Kidney (tissue), 14 donors: ENCODE results near the gene LCN10. TPM values are rescaled to one million over a fixed set of nuclear protein-coding genes. Genes with fewer than 3 reads are reported as not detected.

Experiments used
- DNase-seq, 5 donors: peaks; one replicate each; pipeline ENCODE4 v3.0.0-alpha.2; 2013 to 2020
- FAIRE-seq: peaks from 2 replicates; lab custom pipeline; 2012; peaks lifted over from hg19 to GRCh38; lab: Jason Lieb, UNC
- H3K27ac ChIP-seq, 2 donors: one replicate each; pipeline ENCODE4 v1.7.0; 2013; ENCODE audit warnings: low read depth in 2 of 2, low read length in 2 of 2, inconsistent platforms in 1 of 2
- H3K27me3 ChIP-seq: one replicate; pipeline ENCODE4 v1.7.1; 2013; ENCODE audit warnings: low read length, inconsistent platforms; ENCODE audit not compliant: control insufficient read depth, insufficient read depth
- H3K36me3 ChIP-seq, 3 donors: one replicate each; pipeline versions ENCODE4 v1.7.0 to v1.7.1; 2013; ENCODE audit warnings: low read length in 3 of 3, control low read depth in 1 of 3, inconsistent platforms in 1 of 3; ENCODE audit not compliant: insufficient read depth in 3 of 3, control insufficient read depth in 2 of 3
- H3K4me1 ChIP-seq, 3 donors: one replicate each; pipeline versions ENCODE4 v1.7.0 to v1.7.1; 2013; ENCODE audit warnings: low read length in 3 of 3, inconsistent platforms in 1 of 3, low read depth in 1 of 3; ENCODE audit not compliant: control insufficient read depth in 2 of 3, insufficient read depth in 2 of 3
- H3K4me3 ChIP-seq, 3 donors: one replicate each; pipeline versions ENCODE4 v1.7.0 to v1.8.1; 2013; ENCODE audit warnings: low read length in 3 of 3, control low read depth in 1 of 3, inconsistent platforms in 1 of 3
- H3K9ac ChIP-seq, 3 donors: one replicate each; pipeline versions ENCODE4 v1.7.0 to v1.7.1; 2013; ENCODE audit warnings: low read length in 3 of 3, control low read depth in 1 of 3, inconsistent platforms in 1 of 3
- H3K9me3 ChIP-seq, 3 donors: one replicate each; pipeline versions ENCODE4 v1.7.0 to v1.7.1; 2013; ENCODE audit warnings: low read length in 3 of 3, control low read depth in 1 of 3, inconsistent platforms in 1 of 3; ENCODE audit not compliant: control insufficient read depth in 2 of 3, insufficient read depth in 1 of 3
- intact Hi-C: fragments of 100-400 bp; cut with DNase I; formaldehyde crosslinking; loops from one replicate; pipeline ENCODE4 v1.11.1; 2022
- polyA plus RNA-seq: library from polyadenylated mRNA; stranded (reverse); fragments of 350-450 nt; fragmentation: Illumina TruSeq; extraction: RNeasy Lipid Tissue Mini Kit (QIAGEN cat#74804); gene quantifications from one replicate; pipeline ENCODE4 v1.2.3, GENCODE V29; 2014; ENCODE audit warnings: low read depth, low replicate concordance; ENCODE audit not compliant: insufficient read depth
- total RNA-seq: library from RNA; stranded (reverse); fragmentation: NEBNext Ultra II Directional; extraction: Animal tissue kit (Norgen Biotek cat#: 25700); gene quantifications from one replicate; pipeline ENCODE4 v1.2.1, GENCODE V29; 2021
- TF ChIP-seq, protein P1 (sequence below): IDR thresholded peaks from 3 replicates; pipeline ENCODE4 v1.5.1; 2012; ENCODE audit warnings: mild to moderate bottlenecking, moderate library complexity, borderline replicate concordance; ENCODE audit not compliant: insufficient read depth; ENCODE audit errors: extremely low read depth
- donor health status: control.
- donor health status: control.
- donor health status: control.
- donor health status: control.
- donor health status: control.
- donor health status: DM: yes; HTN: yes; CAD: no.
- donor health status: Normal renal cell carcinoma (clear cell type).

LCN10 gene
- total and polyA plus RNA-seq, 2 donors from 2014 or later: 3.9 to 8.4 TPM

DNA sequence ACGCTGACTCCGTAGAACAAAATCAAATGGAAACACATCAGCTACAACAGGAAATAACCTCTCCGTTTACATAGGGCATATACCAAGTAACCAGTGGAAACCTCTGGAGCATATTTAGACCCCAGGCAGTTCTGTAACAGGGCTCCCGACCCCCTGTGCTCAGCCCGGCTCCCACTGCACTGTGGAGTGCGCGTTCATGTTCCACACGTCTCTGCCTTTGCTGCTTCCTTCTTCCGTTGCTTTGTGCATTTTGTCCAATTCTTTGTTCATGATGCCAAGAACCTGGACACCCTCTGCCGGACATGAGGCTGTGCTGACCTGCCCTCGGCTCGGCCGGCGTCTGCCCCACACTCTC, 49.6 kb downstream of the LCN10 start:
- intact Hi-C loops: no loop called here
- no peak for FAIRE-seq

DNA sequence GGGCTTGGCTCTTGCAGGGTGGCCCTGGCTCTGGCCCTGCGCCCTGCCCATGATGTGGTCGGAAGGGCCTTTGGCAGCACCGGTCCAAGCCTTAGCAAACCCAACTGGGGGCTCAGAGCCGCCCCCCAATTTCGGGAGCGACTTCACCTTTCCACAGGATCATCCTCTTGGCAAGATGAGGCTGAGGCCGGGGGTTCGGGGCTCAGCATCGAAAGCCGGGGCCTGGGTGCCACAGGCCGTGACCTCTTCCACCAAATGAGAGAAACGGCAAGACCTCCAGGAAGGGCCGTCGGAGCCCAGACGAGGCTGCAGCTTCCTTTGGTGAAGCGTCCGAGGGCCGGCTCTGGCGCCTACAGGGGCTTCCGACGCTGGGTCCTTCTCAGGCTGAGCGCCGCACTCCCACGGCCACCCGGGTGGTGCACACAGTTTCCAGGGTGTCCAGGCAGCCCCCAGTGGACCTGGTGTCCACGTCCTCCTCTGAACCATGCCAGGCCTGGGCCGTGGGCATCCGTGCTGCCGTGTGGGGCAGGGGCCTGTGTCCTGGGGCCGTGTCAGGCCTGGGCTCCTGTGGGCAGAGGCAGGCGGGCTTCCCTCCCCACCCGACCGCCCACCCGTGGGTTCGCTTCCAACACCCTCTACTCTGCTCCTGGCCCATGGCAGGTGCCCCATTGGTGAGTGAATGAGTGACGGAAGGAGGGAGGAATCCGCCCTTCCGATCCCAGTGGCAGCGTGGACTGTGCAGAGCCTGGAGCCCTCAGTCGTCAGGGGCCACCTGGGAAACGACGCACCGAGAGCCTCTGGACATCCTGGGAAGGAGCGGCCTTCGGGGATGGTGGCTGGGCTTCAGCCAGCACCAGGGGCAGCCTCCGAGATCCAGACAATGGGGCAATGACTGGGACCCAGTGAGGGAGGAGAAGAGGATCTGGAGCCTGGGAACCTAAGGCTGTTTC, 50.3 kb downstream of the LCN10 start:
- peaks cover 0 to 50% (median 18%) of the 10 kb centered on the region in 3 donors for H3K4me1 ChIP-seq
- H3K9ac ChIP-seq: no peak overlapping the region
- no peaks in the 10 kb centered on the region for H3K36me3 ChIP-seq
- peak overlapping the region in 1 of 2 donors; percentile 57 for H3K27ac ChIP-seq
- H3K4me3 ChIP-seq: no peak overlapping the region
- intact Hi-C loops: no loop called here
- DNase-seq: peak in 3 of 5 donors; percentile 5 to 79 (median 64)
- TF ChIP-seq, protein P1, sequence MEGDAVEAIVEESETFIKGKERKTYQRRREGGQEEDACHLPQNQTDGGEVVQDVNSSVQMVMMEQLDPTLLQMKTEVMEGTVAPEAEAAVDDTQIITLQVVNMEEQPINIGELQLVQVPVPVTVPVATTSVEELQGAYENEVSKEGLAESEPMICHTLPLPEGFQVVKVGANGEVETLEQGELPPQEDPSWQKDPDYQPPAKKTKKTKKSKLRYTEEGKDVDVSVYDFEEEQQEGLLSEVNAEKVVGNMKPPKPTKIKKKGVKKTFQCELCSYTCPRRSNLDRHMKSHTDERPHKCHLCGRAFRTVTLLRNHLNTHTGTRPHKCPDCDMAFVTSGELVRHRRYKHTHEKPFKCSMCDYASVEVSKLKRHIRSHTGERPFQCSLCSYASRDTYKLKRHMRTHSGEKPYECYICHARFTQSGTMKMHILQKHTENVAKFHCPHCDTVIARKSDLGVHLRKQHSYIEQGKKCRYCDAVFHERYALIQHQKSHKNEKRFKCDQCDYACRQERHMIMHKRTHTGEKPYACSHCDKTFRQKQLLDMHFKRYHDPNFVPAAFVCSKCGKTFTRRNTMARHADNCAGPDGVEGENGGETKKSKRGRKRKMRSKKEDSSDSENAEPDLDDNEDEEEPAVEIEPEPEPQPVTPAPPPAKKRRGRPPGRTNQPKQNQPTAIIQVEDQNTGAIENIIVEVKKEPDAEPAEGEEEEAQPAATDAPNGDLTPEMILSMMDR: no peak
- H3K27me3 ChIP-seq: no peaks in the 10 kb centered on the region
- FAIRE-seq: no peak
- no peaks in the 10 kb centered on the region for H3K9me3 ChIP-seq

More for the DNA sequence above, 49.6 kb downstream of the LCN10 start:
- DNase-seq: no peak
- Histone ChIP-seq H3K4me3 (no peak overlapping the region), H3K4me1 (peaks cover 0 to 50% (median 25%) of the 10 kb centered on the region in 3 donors), H3K27me3 (no peaks in the 10 kb centered on the region), H3K9ac (no peak overlapping the region), H3K9me3 (no peaks in the 10 kb centered on the region), H3K27ac (peak overlapping the region; percentile 57 to 80), H3K36me3 (no peaks in the 10 kb centered on the region)
- TF ChIP-seq, protein P1: no peak

DNA sequence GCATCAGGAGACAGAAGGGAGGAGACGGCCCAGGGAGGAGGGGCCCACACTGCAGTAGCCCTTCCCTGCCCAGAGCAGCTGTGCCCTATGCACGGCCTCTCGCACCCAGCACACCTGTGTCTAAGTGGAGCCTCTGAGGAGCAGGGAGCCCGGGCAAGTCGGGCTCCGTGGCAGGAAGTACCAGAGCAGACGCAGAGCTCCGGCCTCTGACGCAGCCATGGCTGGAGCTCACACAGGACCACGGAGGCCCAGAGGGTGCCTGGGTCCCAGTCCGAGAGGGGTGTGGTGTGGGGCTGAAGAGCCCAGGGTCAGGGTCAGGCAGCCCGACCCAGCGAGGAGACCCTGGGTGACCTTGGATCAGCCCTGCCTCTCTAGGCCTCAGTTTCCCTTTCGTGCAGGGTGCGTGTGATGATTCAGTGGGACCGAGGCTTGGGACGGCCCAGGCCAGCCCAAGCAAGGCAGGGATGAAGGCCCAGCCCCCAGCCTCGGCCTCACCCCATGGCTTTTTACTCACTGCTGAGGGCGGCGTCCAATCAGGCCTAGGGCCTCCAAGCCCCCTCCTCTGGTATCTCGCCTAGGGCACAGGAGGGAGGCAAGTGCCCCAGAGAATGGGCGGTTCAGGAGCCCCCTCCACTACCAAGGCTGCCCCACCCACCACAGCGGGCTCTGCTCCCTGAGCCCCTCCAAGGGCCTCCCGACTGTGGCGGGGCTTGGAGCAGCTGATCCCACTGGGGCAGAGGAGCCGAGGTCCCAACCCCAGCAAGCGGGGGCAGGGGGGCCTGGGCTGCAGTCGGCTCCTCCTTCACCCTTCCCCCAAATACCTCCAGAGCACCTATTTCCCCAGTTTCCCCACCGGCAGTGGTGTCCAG, 51.2 kb downstream of the LCN10 start:
- no peaks in the 10 kb centered on the region for H3K27me3 ChIP-seq
- intact Hi-C loops: no loop called here
- peak in 3 of 5 donors; percentile 5 to 79 (median 58) for DNase-seq
- FAIRE-seq: no peak
- no peak overlapping the region for H3K4me3 ChIP-seq
- H3K9me3 ChIP-seq: no peaks in the 10 kb centered on the region
- peak overlapping the region; percentile 3 to 76 for H3K27ac ChIP-seq
- no peak overlapping the region for H3K9ac ChIP-seq
- no peaks in the 10 kb centered on the region for H3K36me3 ChIP-seq
- peaks cover 0 to 45% (median 14%) of the 10 kb centered on the region in 3 donors for H3K4me1 ChIP-seq
- TF ChIP-seq, protein P1: no peak
